ENCODE data around the gene SLC9A9.

GRCh38 chr3:143764840-143765239 lies 83.4 kb downstream of the SLC9A9 start:
- no peak for TF ChIP-seq POLR2A (IDR thresholded peaks at IDR 0.05)
- TF ChIP-seq, protein P1, sequence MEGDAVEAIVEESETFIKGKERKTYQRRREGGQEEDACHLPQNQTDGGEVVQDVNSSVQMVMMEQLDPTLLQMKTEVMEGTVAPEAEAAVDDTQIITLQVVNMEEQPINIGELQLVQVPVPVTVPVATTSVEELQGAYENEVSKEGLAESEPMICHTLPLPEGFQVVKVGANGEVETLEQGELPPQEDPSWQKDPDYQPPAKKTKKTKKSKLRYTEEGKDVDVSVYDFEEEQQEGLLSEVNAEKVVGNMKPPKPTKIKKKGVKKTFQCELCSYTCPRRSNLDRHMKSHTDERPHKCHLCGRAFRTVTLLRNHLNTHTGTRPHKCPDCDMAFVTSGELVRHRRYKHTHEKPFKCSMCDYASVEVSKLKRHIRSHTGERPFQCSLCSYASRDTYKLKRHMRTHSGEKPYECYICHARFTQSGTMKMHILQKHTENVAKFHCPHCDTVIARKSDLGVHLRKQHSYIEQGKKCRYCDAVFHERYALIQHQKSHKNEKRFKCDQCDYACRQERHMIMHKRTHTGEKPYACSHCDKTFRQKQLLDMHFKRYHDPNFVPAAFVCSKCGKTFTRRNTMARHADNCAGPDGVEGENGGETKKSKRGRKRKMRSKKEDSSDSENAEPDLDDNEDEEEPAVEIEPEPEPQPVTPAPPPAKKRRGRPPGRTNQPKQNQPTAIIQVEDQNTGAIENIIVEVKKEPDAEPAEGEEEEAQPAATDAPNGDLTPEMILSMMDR (IDR thresholded peaks at IDR 0.05), result no peak

Measured in right lobe of liver (tissue), 4 donors.